ENCODE data around the gene TDRD12.

- no peak for TF ChIP-seq CTCF (conservative IDR thresholded peaks at IDR 0.05; ENCODE audit: low read depth, low read length)
- no peak for TF ChIP-seq EZH2 (IDR thresholded peaks at IDR 0.05; ENCODE audit: borderline replicate concordance, low read depth, low read length, poor library complexity, severe bottlenecking)
Observed at GRCh38 chr19:32798201-32798600, 78.6 kb downstream of the TDRD12 start.

Measured in A673 (cell line).